Activated CD8-positive, alpha-beta memory T cell treated with anti-CD3 and anti-CD28 coated beads, Interleukin-2, amount 10 ng/mL, durations not matched to agents 7 days and 5 days (primary cell): ENCODE measurements around the gene H19. TPM values are rescaled to one million over a fixed set of nuclear protein-coding genes. Genes with fewer than 3 reads are reported as not detected.

ENCODE experiments used
- ATAC-seq: fragments of 150-1000 bp; cut with Tn5 transposase; one replicate; pipeline ENCODE4 v1.10.0; 2021; ENCODE audit warnings: moderate library complexity
- CTCF ChIA-PET: fragments of 350-600 bp; sonication (Branson Sonifier 250); formaldehyde crosslinking; loops from one replicate; lab custom pipeline; 2021; ENCODE audit warnings: antibody characterized with exemption; lab: Charles Lee
- DNase-seq: peaks from one replicate; pipeline ENCODE4 v3.0.0-alpha.2; 2020
- H3K27ac Mint-ChIP-seq: one replicate; pipeline ENCODE4 v1.8.0; 2021; ENCODE audit warnings: mild to moderate bottlenecking, mixed read lengths
- H3K27me3 Mint-ChIP-seq: one replicate; pipeline ENCODE4 v1.8.0; 2021; ENCODE audit warnings: mixed read lengths
- H3K36me3 Mint-ChIP-seq: one replicate; pipeline ENCODE4 v1.8.0; 2021; ENCODE audit warnings: mild to moderate bottlenecking, mixed read lengths
- H3K4me1 Mint-ChIP-seq: one replicate; pipeline ENCODE4 v1.8.0; 2021; ENCODE audit warnings: mixed read lengths
- H3K4me3 Mint-ChIP-seq: one replicate; pipeline ENCODE4 v1.8.0; 2021; ENCODE audit warnings: mild to moderate bottlenecking, moderate library complexity, mixed read lengths
- H3K9me3 Mint-ChIP-seq: one replicate; pipeline ENCODE4 v1.8.0; 2022; ENCODE audit warnings: low read depth, mixed read lengths
- total RNA-seq, 2 experiments: library from RNA; stranded (reverse); gene quantifications; one replicate each; pipeline ENCODE4 v1.2.3, GENCODE V29; 2021

The H19 gene
- total RNA-seq, 2 experiments from 2014 or later, result not detected

DNA sequence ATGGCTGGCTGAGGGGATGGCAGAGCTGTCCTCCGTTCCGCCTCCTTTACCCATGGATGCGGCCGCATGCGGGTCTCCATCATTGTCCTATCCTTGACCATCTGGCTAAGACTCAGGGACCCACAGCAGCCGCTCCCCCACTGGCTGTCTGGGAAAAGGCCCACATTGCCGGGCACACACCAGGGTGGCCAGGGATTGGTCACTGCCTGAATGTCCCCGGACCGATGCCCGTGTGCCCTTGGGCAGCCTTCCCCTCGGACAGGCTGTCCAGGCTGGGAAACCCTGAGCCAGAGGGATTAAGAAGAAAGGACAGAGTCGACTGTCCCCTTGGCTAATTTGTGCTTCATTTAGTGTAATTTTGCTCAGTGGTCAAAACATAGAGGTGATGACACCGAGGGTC lies 22.5 kb downstream of the H19 start:
- CTCF ChIA-PET, result no interaction called here
- ATAC-seq (no peak), DNase-seq (no peak)
- no peaks in the 10 kb centered on the region for H3K27me3 Mint-ChIP-seq
- no peak overlapping the region for H3K4me3 Mint-ChIP-seq
- H3K4me1 Mint-ChIP-seq, result no peaks in the 10 kb centered on the region
- no peak overlapping the region for H3K27ac Mint-ChIP-seq
- H3K9me3 Mint-ChIP-seq, result no peaks in the 10 kb centered on the region
- H3K36me3 Mint-ChIP-seq, result no peaks in the 10 kb centered on the region

DNA sequence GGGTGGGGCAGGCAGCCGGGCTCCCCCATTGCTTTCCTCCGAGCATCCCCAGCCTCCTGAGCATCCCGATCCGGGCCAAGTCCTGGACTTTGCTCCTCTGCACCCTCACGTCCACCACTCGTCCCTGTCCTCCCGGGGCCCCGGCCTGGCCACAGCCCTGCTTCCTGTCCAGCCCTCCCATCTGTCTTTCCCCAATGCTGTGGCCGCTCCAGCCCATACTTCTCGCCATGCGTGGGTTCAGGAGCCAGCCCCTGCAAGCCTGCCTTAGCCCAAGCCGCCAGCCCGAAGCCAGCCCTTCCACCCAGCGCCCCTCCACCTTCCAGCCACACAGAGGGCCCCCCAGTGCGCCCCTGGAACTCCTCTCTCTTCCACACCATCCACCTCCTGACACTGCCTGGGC lies 26.7 kb downstream of the H19 start:
- DNase-seq, result no peak
- Mint-ChIP-seq H3K4me1 (no peaks in the 10 kb centered on the region), H3K36me3 (no peaks in the 10 kb centered on the region), H3K27ac (no peak overlapping the region), H3K9me3 (no peaks in the 10 kb centered on the region), H3K4me3 (no peak overlapping the region), H3K27me3 (no peaks in the 10 kb centered on the region)
- no peak for ATAC-seq
- CTCF ChIA-PET, result no interaction called here

DNA sequence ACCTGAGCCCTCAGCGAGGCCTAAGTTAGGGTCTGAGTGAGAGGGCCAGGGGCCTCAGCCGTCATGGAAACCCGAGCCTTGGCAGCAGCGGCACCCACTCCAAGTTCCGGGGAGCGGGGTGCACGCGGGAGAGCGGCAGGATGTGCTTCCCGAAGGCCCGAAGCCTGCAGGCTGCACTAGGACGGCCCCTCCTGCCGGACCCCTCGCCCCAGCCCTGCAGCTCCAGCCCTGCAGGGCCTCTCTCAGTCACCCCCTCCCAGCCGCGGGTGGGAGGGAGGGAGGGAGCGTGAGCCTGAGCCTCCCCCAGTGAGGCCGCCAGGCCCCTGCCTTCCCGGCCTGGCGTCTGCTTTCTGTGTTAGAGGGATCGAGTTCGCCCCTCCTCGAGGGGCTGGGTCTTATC lies 27.9 kb downstream of the H19 start:
- CTCF ChIA-PET, result interaction anchor here (1.2 kb wide), 1 partner anchor 87 kb away, joined by 3 read pairs; no protein-coding TSS in a partner anchor
- Mint-ChIP-seq H3K36me3 (no peaks in the 10 kb centered on the region), H3K9me3 (no peaks in the 10 kb centered on the region), H3K27ac (no peak overlapping the region), H3K4me1 (no peaks in the 10 kb centered on the region), H3K4me3 (no peak overlapping the region), H3K27me3 (no peaks in the 10 kb centered on the region)
- no peak for DNase-seq
- ATAC-seq, result no peak

DNA sequence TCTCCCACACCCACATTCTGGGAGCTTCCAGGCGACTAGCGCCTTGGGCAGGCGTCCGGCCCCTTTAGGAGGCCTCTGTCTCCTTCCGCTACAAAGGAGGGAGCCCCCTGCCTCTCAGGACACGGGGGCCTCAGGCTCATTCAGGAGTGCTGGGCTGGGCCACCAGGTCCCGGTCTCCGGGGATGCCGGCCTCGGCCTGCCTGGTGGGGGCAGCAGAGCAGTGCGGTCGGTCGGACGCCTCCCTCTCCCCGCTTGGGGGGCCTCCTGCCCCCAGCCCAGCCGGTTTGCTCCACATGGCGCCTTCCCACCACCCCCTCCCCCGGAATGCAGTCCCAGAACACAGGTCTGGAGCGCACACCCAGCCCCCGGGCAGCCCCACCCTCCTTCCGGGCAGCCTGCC lies 28.6 kb downstream of the H19 start:
- Mint-ChIP-seq H3K9me3 (no peaks in the 10 kb centered on the region), H3K36me3 (no peaks in the 10 kb centered on the region), H3K4me3 (no peak overlapping the region), H3K27ac (no peak overlapping the region), H3K4me1 (no peaks in the 10 kb centered on the region), H3K27me3 (no peaks in the 10 kb centered on the region)
- DNase-seq, result no peak
- no peak for ATAC-seq
- CTCF ChIA-PET, result interaction anchor here (1.2 to 2.4 kb wide), 2 partner anchors 87 to 137 kb away, joined by 3 to 5 read pairs; no protein-coding TSS in a partner anchor

DNA sequence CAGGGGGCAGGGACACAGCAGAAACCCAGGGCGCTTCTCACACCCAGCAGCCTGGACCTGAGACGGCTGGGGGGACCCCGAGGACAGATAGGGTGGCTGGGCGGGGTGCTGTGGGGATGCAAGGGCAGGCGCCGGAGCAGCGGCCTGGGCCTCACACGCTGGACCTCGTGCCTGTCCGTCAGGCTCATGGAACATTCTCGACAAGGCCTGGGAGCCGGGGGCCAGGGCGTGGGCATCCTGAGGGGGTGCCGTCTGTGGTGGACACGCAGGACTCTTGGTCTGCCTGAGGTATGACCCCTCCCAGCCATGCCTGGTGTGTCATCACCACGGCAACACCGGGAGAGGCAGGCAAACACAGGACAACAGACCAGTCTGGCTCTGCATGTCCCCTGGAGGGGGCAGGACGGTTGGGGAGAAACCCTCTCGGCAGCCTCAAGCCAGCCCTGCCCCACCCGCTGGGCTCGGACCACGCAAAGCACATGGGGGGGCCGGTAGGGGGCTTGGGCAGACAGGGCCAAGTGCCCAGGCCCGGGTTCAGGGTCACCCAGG lies 29.1 kb downstream of the H19 start:
- H3K4me1 Mint-ChIP-seq, result no peaks in the 10 kb centered on the region
- H3K27me3 Mint-ChIP-seq, result no peaks in the 10 kb centered on the region
- no peaks in the 10 kb centered on the region for H3K9me3 Mint-ChIP-seq
- no peaks in the 10 kb centered on the region for H3K36me3 Mint-ChIP-seq
- DNase-seq (no peak), ATAC-seq (no peak)
- H3K27ac Mint-ChIP-seq, result no peak overlapping the region
- CTCF ChIA-PET, result interaction anchor here (2.4 kb wide), 1 partner anchor 136 kb away, joined by 5 read pairs; no protein-coding TSS in a partner anchor
- no peak overlapping the region for H3K4me3 Mint-ChIP-seq

DNA sequence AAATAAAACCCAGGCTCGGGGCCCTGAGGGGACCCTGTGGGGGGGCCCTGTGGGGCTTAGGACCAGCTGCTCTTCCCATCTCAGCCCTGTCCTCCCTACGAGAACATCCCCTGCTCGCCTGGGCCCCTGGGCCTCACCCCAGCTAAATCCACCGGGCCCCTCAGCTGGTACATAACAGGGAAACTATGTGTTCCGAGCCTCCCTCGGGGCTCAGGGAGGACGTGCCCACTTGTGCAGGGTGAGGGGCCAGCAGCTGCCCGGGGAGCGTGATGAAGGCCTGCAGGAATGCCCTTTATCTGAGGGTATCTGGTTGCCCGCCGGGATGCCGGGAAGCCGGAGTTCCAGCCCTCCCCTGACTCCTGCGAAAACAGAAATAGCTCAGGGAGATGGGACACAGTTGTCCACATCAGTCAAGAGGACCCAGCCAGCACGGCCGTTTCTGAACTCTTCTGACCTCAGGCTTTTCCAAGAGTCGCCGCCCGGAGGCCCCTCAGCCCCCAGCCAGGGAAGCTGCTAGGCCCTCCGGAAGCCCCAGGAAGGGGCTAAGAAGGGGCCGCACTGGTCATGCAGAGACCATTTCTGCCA lies 29.9 kb downstream of the H19 start:
- Mint-ChIP-seq H3K9me3 (no peaks in the 10 kb centered on the region), H3K27ac (no peak overlapping the region), H3K4me3 (no peak overlapping the region), H3K36me3 (no peaks in the 10 kb centered on the region), H3K27me3 (no peaks in the 10 kb centered on the region), H3K4me1 (no peaks in the 10 kb centered on the region)
- DNase-seq, result no peak
- no peak for ATAC-seq
- CTCF ChIA-PET, result interaction anchor here (2.4 kb wide), 1 partner anchor 135 kb away, joined by 5 read pairs; no protein-coding TSS in a partner anchor

DNA sequence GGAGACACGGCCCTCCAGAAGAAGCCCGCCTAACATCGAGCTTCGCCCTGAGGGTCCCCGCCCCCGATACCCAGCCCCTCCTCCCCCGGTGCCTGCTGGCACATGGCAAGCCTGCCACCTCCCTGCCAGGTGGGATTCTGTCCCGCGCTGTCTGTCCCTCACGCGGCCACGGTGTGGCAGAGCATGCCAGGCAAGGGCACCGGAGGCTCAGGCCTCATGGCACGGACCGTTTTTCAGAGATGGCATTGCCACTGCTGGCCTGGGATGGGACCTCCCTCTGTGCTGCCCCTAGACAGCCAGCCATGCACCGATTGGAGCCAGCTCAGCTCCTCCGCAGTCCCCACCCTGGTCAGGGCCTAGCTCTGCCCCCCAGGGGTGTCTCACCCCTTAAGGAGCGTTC lies 31.1 kb downstream of the H19 start:
- H3K27me3 Mint-ChIP-seq, result no peaks in the 10 kb centered on the region
- ATAC-seq, result no peak
- H3K9me3 Mint-ChIP-seq, result no peaks in the 10 kb centered on the region
- DNase-seq, result no peak
- H3K4me3 Mint-ChIP-seq, result no peak overlapping the region
- H3K27ac Mint-ChIP-seq, result no peak overlapping the region
- CTCF ChIA-PET, result no interaction called here
- no peaks in the 10 kb centered on the region for H3K36me3 Mint-ChIP-seq
- H3K4me1 Mint-ChIP-seq, result no peaks in the 10 kb centered on the region

DNA sequence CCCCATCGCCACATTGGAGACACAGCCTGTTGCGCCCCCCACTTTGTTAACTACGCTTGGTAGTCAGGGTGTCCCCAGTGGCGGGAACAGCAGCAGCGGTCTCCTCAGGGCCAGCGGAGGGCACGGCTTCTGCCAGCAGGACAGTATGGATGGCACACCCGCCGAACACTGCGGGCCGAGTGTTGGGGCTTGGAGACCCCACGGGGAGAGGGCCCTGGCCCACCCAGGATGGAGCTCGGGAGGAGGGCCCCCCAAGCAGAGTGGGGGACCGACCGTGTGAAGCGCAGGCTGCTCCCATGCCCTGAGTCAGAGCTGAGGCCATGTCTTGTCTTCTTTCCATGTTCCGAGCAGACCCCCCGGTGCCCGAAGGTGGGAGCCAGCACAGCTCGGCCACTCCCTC lies 32.7 kb downstream of the H19 start:
- Mint-ChIP-seq H3K36me3 (no peaks in the 10 kb centered on the region), H3K27me3 (no peaks in the 10 kb centered on the region), H3K4me3 (no peak overlapping the region), H3K9me3 (no peaks in the 10 kb centered on the region), H3K27ac (no peak overlapping the region), H3K4me1 (no peaks in the 10 kb centered on the region)
- no peak for ATAC-seq
- no peak for DNase-seq
- CTCF ChIA-PET, result interaction anchor here (1.2 kb wide), 1 partner anchor 186 kb away, joined by 4 read pairs; no protein-coding TSS in a partner anchor

DNA sequence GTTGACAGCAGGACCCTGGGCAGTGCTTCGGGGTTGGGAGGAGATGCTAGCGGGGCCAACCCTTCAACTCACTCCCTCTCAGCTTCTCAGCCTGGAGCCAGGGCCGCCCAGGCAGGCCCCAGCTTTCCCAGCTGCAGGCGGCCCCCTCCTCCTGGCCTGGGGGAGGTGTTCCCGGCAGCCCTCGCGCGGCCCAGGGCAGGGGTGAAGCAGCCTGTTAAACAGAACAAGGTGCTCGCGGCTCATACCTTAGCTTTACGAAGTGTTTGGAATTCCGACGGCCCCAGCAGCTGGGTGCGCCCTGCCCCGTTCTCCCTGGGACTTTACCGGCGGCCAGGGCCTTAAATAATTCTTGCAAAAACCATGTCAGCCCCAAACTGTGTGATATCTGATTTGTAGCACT lies 33.3 kb downstream of the H19 start:
- CTCF ChIA-PET, result interaction anchor here (1.2 kb wide), 1 partner anchor 187 kb away, joined by 4 read pairs; no protein-coding TSS in a partner anchor
- no peak overlapping the region for H3K27ac Mint-ChIP-seq
- H3K4me3 Mint-ChIP-seq, result no peak overlapping the region
- no peak for ATAC-seq
- no peaks in the 10 kb centered on the region for H3K27me3 Mint-ChIP-seq
- H3K9me3 Mint-ChIP-seq, result no peaks in the 10 kb centered on the region
- H3K36me3 Mint-ChIP-seq, result no peaks in the 10 kb centered on the region
- no peaks in the 10 kb centered on the region for H3K4me1 Mint-ChIP-seq
- DNase-seq, result no peak

DNA sequence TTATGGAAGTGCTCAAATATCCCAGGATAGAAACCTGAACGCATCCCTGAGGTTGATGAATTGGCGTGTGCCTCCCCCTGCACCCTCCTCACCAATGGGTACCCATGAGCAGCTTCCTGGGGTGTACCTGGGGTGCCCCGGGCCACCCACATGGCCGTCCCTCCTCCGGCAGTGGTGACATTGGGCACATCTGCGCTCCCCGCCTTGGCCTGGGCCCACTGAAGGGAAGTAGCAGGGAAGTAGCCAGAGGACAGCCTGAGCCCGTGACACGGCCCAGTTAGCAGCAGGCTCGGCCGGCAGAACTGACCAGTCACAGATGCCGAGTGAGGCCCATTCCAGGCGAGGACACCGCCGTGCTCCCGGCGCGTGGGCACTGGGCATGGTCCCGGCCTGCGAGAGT lies 33.8 kb downstream of the H19 start:
- Mint-ChIP-seq H3K9me3 (no peaks in the 10 kb centered on the region), H3K4me1 (no peaks in the 10 kb centered on the region), H3K36me3 (no peaks in the 10 kb centered on the region), H3K27me3 (no peaks in the 10 kb centered on the region), H3K4me3 (no peak overlapping the region), H3K27ac (no peak overlapping the region)
- ATAC-seq, result no peak
- no peak for DNase-seq
- CTCF ChIA-PET, result no interaction called here

DNA sequence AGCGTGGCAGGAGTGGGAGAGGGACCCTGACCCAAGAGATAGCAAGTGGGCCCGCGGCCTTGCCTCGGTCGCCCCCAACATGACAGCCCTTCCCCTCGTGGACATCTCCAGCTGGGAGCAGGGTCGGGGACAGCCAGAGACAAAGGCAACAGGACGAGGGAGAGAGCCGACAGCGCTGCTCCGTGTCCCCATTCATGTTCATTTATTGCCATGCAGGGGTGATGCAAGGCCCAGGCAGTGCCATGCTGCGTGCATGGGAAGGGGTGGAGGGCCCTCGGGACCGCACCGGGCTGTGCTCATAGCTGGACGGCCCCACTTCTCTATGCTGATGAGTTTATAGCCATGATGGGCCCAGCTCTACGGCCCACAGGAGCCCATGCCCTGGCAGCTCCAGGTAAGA lies 37.9 kb downstream of the H19 start:
- H3K4me3 Mint-ChIP-seq, result no peak overlapping the region
- CTCF ChIA-PET, result interaction anchor here (1.2 kb wide), 1 partner anchor 192 kb away, joined by 4 read pairs; no protein-coding TSS in a partner anchor
- no peaks in the 10 kb centered on the region for H3K36me3 Mint-ChIP-seq
- H3K27me3 Mint-ChIP-seq, result no peaks in the 10 kb centered on the region
- no peak overlapping the region for H3K27ac Mint-ChIP-seq
- peak; percentile 33 for DNase-seq
- no peak for ATAC-seq
- H3K9me3 Mint-ChIP-seq, result no peaks in the 10 kb centered on the region
- no peaks in the 10 kb centered on the region for H3K4me1 Mint-ChIP-seq

DNA sequence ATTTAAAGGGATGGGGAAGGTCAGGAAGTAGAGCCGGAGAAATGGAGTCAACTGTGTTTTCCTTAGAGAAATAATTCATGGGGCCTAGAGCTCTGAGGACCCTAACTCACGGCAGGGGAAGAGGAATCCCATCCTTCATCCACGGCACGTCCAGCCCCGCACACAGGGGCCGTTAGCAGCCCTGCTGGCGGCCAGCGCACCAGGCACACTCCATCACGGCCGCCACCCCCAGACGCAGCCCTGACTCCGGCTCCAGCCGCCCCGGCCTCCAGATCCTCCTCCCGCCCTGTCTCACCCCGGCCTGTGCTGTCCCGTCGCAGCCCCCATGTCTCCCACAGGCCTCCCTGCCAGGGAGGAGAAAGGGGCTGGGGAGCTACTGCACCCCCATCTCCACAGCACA lies 39.3 kb downstream of the H19 start:
- Mint-ChIP-seq H3K9me3 (no peaks in the 10 kb centered on the region), H3K27ac (no peak overlapping the region), H3K4me3 (no peak overlapping the region), H3K27me3 (no peaks in the 10 kb centered on the region), H3K4me1 (no peaks in the 10 kb centered on the region), H3K36me3 (no peaks in the 10 kb centered on the region)
- DNase-seq (no peak), ATAC-seq (no peak)
- CTCF ChIA-PET, result no interaction called here

DNA sequence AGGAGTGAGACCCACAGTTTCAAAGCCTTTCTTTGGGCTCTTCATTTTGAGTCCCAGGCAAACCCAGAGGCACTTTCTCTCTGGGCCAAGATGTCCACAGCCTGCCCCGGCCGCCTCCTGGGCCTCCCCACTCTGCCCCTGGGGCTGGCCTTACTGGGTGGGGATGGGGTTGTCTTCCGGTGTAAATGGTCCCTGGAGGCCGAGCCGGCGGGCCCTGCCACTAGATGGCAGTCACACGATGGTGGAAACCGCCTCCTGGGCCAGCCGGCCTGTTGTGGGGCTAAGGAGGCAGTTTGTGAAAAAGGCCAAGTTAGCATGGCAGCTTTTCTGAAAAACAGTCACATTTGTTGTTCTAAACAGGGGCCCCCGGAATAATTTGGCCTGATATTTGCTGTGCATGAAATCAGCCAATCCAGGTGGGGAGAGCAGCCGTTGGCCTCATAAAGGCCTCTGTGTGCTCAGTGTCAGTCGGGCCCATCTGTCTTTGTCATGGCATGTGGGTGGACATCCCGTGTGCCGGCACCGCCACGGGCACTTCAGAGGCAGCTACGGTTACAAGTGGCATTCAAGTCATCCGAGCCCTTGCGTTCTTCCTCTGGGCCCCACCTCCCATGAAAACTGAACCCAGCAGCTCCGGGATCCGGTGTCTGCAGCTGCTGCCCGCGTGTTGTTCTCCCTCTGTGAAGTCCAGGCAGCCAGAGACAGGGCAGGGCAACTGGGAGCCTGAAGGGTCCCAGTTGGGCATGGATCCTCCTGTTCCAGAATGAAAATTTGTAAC lies 44.0 kb downstream of the H19 start:
- Mint-ChIP-seq H3K9me3 (no peaks in the 10 kb centered on the region), H3K27ac (no peak overlapping the region), H3K4me3 (no peak overlapping the region), H3K4me1 (no peaks in the 10 kb centered on the region), H3K36me3 (no peaks in the 10 kb centered on the region), H3K27me3 (no peaks in the 10 kb centered on the region)
- ATAC-seq (peak; percentile 79), DNase-seq (peak; percentile 48)
- CTCF ChIA-PET, result interaction anchor here (1.8 to 2.6 kb wide), 4 partner anchors 48 to 198 kb away, joined by 7 to 10 read pairs (median 9); no protein-coding TSS in a partner anchor
